Erythroblast (primary cell): ENCODE measurements around the gene USH1C.

ENCODE experiments used
- GATA1 ChIP-seq: IDR thresholded peaks from 2 replicates; pipeline ENCODE4 v1.6.1; 2011; ENCODE audit warnings: low read depth, mild to moderate bottlenecking, control low read depth, low read length, moderate library complexity
- POLR2A ChIP-seq: IDR thresholded peaks from 2 replicates; pipeline ENCODE4 v1.6.1; 2011; ENCODE audit warnings: mild to moderate bottlenecking, low read length

GRCh38 chr11:17573526-17573925, 29.3 kb upstream of the USH1C start:
- TF ChIP-seq POLR2A: no peak
- TF ChIP-seq GATA1: no peak
